ENCODE results near the gene CUEDC2. TPM values are rescaled to one million over a fixed set of nuclear protein-coding genes. Genes with fewer than 3 reads are reported as not detected.

CUEDC2 gene
- polyA plus RNA-seq, 1 donor from 2014 or later: 169 TPM

DNA sequence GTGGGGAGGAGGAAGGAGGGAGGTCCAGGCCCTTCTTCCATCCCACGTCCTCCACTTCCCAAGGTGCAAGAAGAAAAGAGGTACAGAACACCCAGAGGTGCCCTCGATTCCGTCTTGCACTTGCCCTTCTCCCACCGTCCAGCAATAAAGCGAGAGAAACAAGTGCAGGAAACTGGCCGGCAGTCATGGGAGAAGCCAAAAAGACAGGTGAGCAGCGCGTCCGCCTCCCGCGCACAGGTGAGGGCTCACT, 17.7 kb upstream of the CUEDC2 start:
- no peaks in the 10 kb centered on the region for H3K9me2 ChIP-seq (ENCODE audit: insufficient read depth, low read length)
- peak overlapping the region; percentile 72 for H3K27ac ChIP-seq (ENCODE audit: low read length)

DNA sequence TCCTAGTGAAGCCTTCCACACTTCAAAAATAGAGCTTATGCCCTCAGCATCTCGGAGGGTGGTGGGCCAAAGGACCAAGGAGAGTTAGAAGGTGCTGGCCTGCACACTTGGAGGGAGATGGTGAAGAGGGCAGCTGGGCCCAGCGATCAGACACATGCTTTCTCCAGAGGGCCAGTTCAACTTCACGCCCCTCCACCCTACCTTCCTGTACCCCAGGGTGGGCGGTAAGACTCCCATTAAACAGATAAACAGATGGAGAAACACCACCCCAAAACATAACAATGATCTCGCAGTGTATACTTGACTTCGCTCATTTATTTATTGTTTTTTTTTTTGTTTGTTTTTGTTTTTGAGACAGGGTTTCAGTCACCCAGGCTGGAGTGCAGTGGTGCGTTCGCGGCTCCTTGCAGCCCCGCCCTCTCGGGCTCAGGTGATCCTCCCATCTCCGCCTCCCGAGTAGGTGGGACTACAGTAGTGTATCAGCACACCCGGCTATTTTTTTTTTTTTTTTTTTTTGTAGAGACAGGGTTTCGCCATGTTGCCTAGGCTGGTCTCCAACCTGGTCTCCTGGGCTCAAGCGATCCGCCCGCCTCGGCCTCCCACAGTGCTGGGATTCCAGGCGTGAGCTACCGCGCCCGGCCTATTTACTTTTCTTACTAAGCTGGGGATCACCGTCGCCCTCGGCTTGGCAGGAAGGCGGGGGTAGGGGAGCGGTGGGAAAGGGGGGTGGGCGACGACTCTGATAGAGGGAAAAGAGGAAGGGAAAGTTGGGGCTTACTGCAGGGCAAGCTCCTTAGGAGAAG, 17.1 kb upstream of the CUEDC2 start:
- Histone ChIP-seq H3K9ac (ENCODE audit: low read length) (peak overlapping the region; percentile 79), H3K9me3 (ENCODE audit: low read length) (no peaks in the 10 kb centered on the region), H3K36me3 (ENCODE audit: insufficient read depth, low read length) (no peaks in the 10 kb centered on the region), H3F3A (ENCODE audit: insufficient read depth, low read length, poor library complexity, severe bottlenecking) (no peaks in the 10 kb centered on the region), H3K79me2 (replicated peaks; ENCODE audit: insufficient read depth, low read length) (no peaks in the 10 kb centered on the region), H3K27ac (ENCODE audit: low read length) (peak overlapping the region; percentile 72), H3K4me3 (ENCODE audit: low read length) (peak overlapping the region; percentile 75), H4K20me1 (ENCODE audit: insufficient read depth) (no peaks in the 10 kb centered on the region), H2AFZ (ENCODE audit: low read depth, low read length) (peak overlapping the region; percentile 52), H3K9me2 (ENCODE audit: insufficient read depth, low read length) (no peaks in the 10 kb centered on the region), H3K27me3 (ENCODE audit: insufficient read depth, low read depth, low read length) (no peaks in the 10 kb centered on the region), H3K4me2 (ENCODE audit: low read length) (peak overlapping the region; percentile 52)
- TF ChIP-seq MXI1 (conservative IDR thresholded peaks at IDR 0.05; ENCODE audit: poor library complexity, severe bottlenecking) (no peak), POLR2AphosphoS5 (IDR thresholded peaks at IDR 0.05) (no peak), CTCF (IDR thresholded peaks at IDR 0.05; ENCODE audit: poor library complexity, severe bottlenecking) (no peak), TAF1 (IDR thresholded peaks at IDR 0.05; ENCODE audit: low read depth) (no peak), EP300 (conservative IDR thresholded peaks at IDR 0.05; ENCODE audit: poor library complexity, severe bottlenecking) (no peak), EZH2 (IDR thresholded peaks at IDR 0.05; ENCODE audit: borderline replicate concordance, insufficient read depth, low read length, poor library complexity, severe bottlenecking) (no peak), RAD21 (conservative IDR thresholded peaks at IDR 0.05) (no peak), SMC3 (conservative IDR thresholded peaks at IDR 0.05; ENCODE audit: poor library complexity) (no peak)
- TF ChIP-seq, protein P1, sequence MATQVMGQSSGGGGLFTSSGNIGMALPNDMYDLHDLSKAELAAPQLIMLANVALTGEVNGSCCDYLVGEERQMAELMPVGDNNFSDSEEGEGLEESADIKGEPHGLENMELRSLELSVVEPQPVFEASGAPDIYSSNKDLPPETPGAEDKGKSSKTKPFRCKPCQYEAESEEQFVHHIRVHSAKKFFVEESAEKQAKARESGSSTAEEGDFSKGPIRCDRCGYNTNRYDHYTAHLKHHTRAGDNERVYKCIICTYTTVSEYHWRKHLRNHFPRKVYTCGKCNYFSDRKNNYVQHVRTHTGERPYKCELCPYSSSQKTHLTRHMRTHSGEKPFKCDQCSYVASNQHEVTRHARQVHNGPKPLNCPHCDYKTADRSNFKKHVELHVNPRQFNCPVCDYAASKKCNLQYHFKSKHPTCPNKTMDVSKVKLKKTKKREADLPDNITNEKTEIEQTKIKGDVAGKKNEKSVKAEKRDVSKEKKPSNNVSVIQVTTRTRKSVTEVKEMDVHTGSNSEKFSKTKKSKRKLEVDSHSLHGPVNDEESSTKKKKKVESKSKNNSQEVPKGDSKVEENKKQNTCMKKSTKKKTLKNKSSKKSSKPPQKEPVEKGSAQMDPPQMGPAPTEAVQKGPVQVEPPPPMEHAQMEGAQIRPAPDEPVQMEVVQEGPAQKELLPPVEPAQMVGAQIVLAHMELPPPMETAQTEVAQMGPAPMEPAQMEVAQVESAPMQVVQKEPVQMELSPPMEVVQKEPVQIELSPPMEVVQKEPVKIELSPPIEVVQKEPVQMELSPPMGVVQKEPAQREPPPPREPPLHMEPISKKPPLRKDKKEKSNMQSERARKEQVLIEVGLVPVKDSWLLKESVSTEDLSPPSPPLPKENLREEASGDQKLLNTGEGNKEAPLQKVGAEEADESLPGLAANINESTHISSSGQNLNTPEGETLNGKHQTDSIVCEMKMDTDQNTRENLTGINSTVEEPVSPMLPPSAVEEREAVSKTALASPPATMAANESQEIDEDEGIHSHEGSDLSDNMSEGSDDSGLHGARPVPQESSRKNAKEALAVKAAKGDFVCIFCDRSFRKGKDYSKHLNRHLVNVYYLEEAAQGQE (IDR thresholded peaks at IDR 0.05; ENCODE audit: borderline replicate concordance): no peak

More for the DNA sequence above, 17.7 kb upstream of the CUEDC2 start:
- Histone ChIP-seq H3F3A (ENCODE audit: insufficient read depth, low read length, poor library complexity, severe bottlenecking) (no peaks in the 10 kb centered on the region), H3K9ac (ENCODE audit: low read length) (peak overlapping the region; percentile 79), H3K79me2 (replicated peaks; ENCODE audit: insufficient read depth, low read length) (no peaks in the 10 kb centered on the region), H4K20me1 (ENCODE audit: insufficient read depth) (no peaks in the 10 kb centered on the region), H3K4me2 (ENCODE audit: low read length) (peak overlapping the region; percentile 52), H2AFZ (ENCODE audit: low read depth, low read length) (peak overlapping the region; percentile 52), H3K36me3 (ENCODE audit: insufficient read depth, low read length) (no peaks in the 10 kb centered on the region), H3K9me3 (ENCODE audit: low read length) (no peaks in the 10 kb centered on the region), H3K27me3 (ENCODE audit: insufficient read depth, low read depth, low read length) (no peaks in the 10 kb centered on the region), H3K4me3 (ENCODE audit: low read length) (peak overlapping the region; percentile 75)
- TF ChIP-seq, protein P1 (IDR thresholded peaks at IDR 0.05; ENCODE audit: borderline replicate concordance): no peak
- peak; percentile 45 for TF ChIP-seq TAF1 (IDR thresholded peaks at IDR 0.05; ENCODE audit: low read depth)

All from neural cell (in vitro differentiated cells).